ENCODE data around the gene SLC39A1.

Gene SLC39A1

GRCh38 chr1:153976819-153977249, 13.5 kb upstream of the SLC39A1 start:
- H3K27ac ChIP-seq (replicated peaks; ENCODE audit: low read length) = peak overlapping the region; percentile 52
- H3K36me3 ChIP-seq (replicated peaks in 1 of 2; ENCODE audit: control insufficient read depth in 2 of 2, insufficient read depth in 2 of 2, low read length in 2 of 2) = peaks cover 16 to 72% of the 10 kb centered on the region in 2 donors
- H2BK15ac ChIP-seq (ENCODE audit: low read length) = no peak overlapping the region
- H3K23ac ChIP-seq (ENCODE audit: low read depth, low read length, poor library complexity) = no peak overlapping the region
- no peak overlapping the region for H4K8ac ChIP-seq (ENCODE audit: low read depth, low read length)
- WGBS, 2 donors (ENCODE audit: extremely low coverage in 2 of 2, insufficient read length in 2 of 2, insufficient replicate concordance in 1 of 2) = no CpG with 5 or more reads among the region's 16 CpGs
- H3K14ac ChIP-seq (ENCODE audit: low read length) = peak overlapping the region; percentile 28
- no peak overlapping the region for H2BK120ac ChIP-seq (ENCODE audit: low read depth, low read length)
- no peak for DNase-seq (ENCODE audit: low spot score)
- peak overlapping the region; percentile 90 for H3K9ac ChIP-seq (ENCODE audit: low read depth, low read length, poor library complexity)
- H2BK5ac ChIP-seq (ENCODE audit: low read length) = peak overlapping the region; percentile 57
- H3K9me3 ChIP-seq (replicated peaks in 1 of 2; ENCODE audit: control insufficient read depth in 2 of 2, insufficient read depth in 1 of 2, low read depth in 1 of 2, low read length in 2 of 2) = no peaks in the 10 kb centered on the region
- H3K79me1 ChIP-seq (ENCODE audit: low read depth, low read length) = peaks cover 3% of the 10 kb centered on the region
- H2BK12ac ChIP-seq (ENCODE audit: low read length) = no peak overlapping the region
- H2AK5ac ChIP-seq (ENCODE audit: low read depth, low read length) = no peak overlapping the region
- H3K4me2 ChIP-seq (ENCODE audit: insufficient read depth, low read length, poor library complexity, severe bottlenecking) = peak overlapping the region; percentile 92
- H3K4me3 ChIP-seq (ENCODE audit: low read length in 2 of 2) = peak overlapping the region; percentile 94 to 98
- peaks cover 2 to 10% of the 10 kb centered on the region in 2 donors for H3K4me1 ChIP-seq (ENCODE audit: control insufficient read depth in 2 of 2, insufficient read depth in 1 of 2, low read depth in 1 of 2, low read length in 2 of 2)
- H3K4ac ChIP-seq (ENCODE audit: low read length) = no peak overlapping the region
- no peaks in the 10 kb centered on the region for H3K27me3 ChIP-seq (ENCODE audit: control insufficient read depth in 3 of 3, insufficient read depth in 3 of 3, low read depth in 1 of 3, low read length in 3 of 3)
- H3K18ac ChIP-seq (ENCODE audit: low read length) = peak overlapping the region; percentile 88
- no peak overlapping the region for H4K91ac ChIP-seq (ENCODE audit: low read depth, low read length, poor library complexity)
- peak overlapping the region; percentile 94 for H2AFZ ChIP-seq (ENCODE audit: low read length)

GRCh38 chr1:153973525-153973924, 10.2 kb upstream of the SLC39A1 start:
- Histone ChIP-seq H3K23ac (ENCODE audit: low read depth, low read length, poor library complexity) (no peak overlapping the region), H2BK120ac (ENCODE audit: low read depth, low read length) (no peak overlapping the region), H3K14ac (ENCODE audit: low read length) (no peak overlapping the region), H2AFZ (ENCODE audit: low read length) (no peak overlapping the region), H3K4me3 (ENCODE audit: low read length in 2 of 2) (no peak overlapping the region), H2AK5ac (ENCODE audit: low read depth, low read length) (no peak overlapping the region), H4K8ac (ENCODE audit: low read depth, low read length) (no peak overlapping the region), H4K91ac (ENCODE audit: low read depth, low read length, poor library complexity) (no peak overlapping the region), H3K9me3 (replicated peaks in 1 of 2; ENCODE audit: control insufficient read depth in 2 of 2, insufficient read depth in 1 of 2, low read depth in 1 of 2, low read length in 2 of 2) (no peaks in the 10 kb centered on the region), H3K9ac (ENCODE audit: low read depth, low read length, poor library complexity) (no peak overlapping the region), H3K4ac (ENCODE audit: low read length) (no peak overlapping the region), H3K27me3 (ENCODE audit: control insufficient read depth in 3 of 3, insufficient read depth in 3 of 3, low read depth in 1 of 3, low read length in 3 of 3) (no peaks in the 10 kb centered on the region), H2BK12ac (ENCODE audit: low read length) (no peak overlapping the region), H3K4me1 (ENCODE audit: control insufficient read depth in 2 of 2, insufficient read depth in 1 of 2, low read depth in 1 of 2, low read length in 2 of 2) (peaks cover 3 to 14% of the 10 kb centered on the region in 2 donors), H3K27ac (replicated peaks; ENCODE audit: low read length) (no peak overlapping the region), H3K36me3 (replicated peaks in 1 of 2; ENCODE audit: control insufficient read depth in 2 of 2, insufficient read depth in 2 of 2, low read length in 2 of 2) (peaks cover 16 to 55% of the 10 kb centered on the region in 2 donors), H3K18ac (ENCODE audit: low read length) (no peak overlapping the region), H3K79me1 (ENCODE audit: low read depth, low read length) (peaks cover 3% of the 10 kb centered on the region), H2BK5ac (ENCODE audit: low read length) (no peak overlapping the region), H2BK15ac (ENCODE audit: low read length) (no peak overlapping the region), H3K4me2 (ENCODE audit: insufficient read depth, low read length, poor library complexity, severe bottlenecking) (no peak overlapping the region)
- no peak for DNase-seq (ENCODE audit: low spot score)
- WGBS, 2 donors (ENCODE audit: extremely low coverage in 2 of 2, insufficient read length in 2 of 2, insufficient replicate concordance in 1 of 2) = 100% methylated on average over 2 of the region's 7 CpGs; no CpG with 5 or more reads in 1 of the 2 donors

- Histone ChIP-seq H3K9me3 (replicated peaks in 1 of 2; ENCODE audit: control insufficient read depth in 2 of 2, insufficient read depth in 1 of 2, low read depth in 1 of 2, low read length in 2 of 2) (no peaks in the 10 kb centered on the region), H3K27ac (replicated peaks; ENCODE audit: low read length) (no peak overlapping the region), H2BK5ac (ENCODE audit: low read length) (no peak overlapping the region), H3K4me3 (ENCODE audit: low read length in 2 of 2) (no peak overlapping the region), H3K79me1 (ENCODE audit: low read depth, low read length) (peaks cover 3% of the 10 kb centered on the region), H3K23ac (ENCODE audit: low read depth, low read length, poor library complexity) (no peak overlapping the region), H2BK12ac (ENCODE audit: low read length) (no peak overlapping the region), H2BK120ac (ENCODE audit: low read depth, low read length) (no peak overlapping the region), H2BK15ac (ENCODE audit: low read length) (no peak overlapping the region), H3K4me1 (ENCODE audit: control insufficient read depth in 2 of 2, insufficient read depth in 1 of 2, low read depth in 1 of 2, low read length in 2 of 2) (peaks cover 6 to 19% of the 10 kb centered on the region in 2 donors), H3K4ac (ENCODE audit: low read length) (no peak overlapping the region), H3K14ac (ENCODE audit: low read length) (no peak overlapping the region), H2AK5ac (ENCODE audit: low read depth, low read length) (no peak overlapping the region), H4K8ac (ENCODE audit: low read depth, low read length) (no peak overlapping the region), H3K36me3 (replicated peaks in 1 of 2; ENCODE audit: control insufficient read depth in 2 of 2, insufficient read depth in 2 of 2, low read length in 2 of 2) (peaks cover 16 to 55% of the 10 kb centered on the region in 2 donors), H2AFZ (ENCODE audit: low read length) (no peak overlapping the region), H4K91ac (ENCODE audit: low read depth, low read length, poor library complexity) (no peak overlapping the region), H3K9ac (ENCODE audit: low read depth, low read length, poor library complexity) (no peak overlapping the region), H3K18ac (ENCODE audit: low read length) (no peak overlapping the region), H3K4me2 (ENCODE audit: insufficient read depth, low read length, poor library complexity, severe bottlenecking) (no peak overlapping the region), H3K27me3 (ENCODE audit: control insufficient read depth in 3 of 3, insufficient read depth in 3 of 3, low read depth in 1 of 3, low read length in 3 of 3) (no peaks in the 10 kb centered on the region)
- no CpG with 5 or more reads among the region's 3 CpGs for WGBS, 2 donors (ENCODE audit: extremely low coverage in 2 of 2, insufficient read length in 2 of 2, insufficient replicate concordance in 1 of 2)
- DNase-seq (ENCODE audit: low spot score) = no peak
These were observed 9.7 kb upstream of the SLC39A1 start for GRCh38 chr1:153973071-153973470.

DNA sequence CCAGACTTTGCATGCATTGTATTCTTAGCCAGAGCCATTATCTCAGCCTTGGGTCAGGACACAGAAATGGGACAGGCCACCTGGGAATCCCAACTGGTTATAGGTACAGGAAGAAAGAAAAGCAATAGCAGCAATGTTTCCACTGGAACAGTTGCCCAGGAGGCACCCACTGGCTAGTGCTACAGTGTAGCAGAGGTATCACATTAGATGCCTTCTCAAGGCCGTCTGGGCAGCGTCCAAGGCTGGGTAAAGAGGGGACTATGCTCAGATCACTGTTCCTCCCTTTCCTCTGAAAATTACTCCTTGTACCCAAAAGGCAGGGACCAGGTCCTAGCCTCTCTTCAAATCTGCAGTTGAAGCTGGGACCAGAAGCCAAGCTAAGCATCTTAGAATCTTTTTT, 7.0 kb upstream of the SLC39A1 start:
- H3K79me1 ChIP-seq (ENCODE audit: low read depth, low read length) = no peaks in the 10 kb centered on the region

More for the DNA sequence above, 7.0 kb upstream of the SLC39A1 start:
- DNase-seq (ENCODE audit: low spot score) = no peak
- H2AK5ac ChIP-seq (ENCODE audit: low read depth, low read length) = no peak overlapping the region
- no peak overlapping the region for H3K4me2 ChIP-seq (ENCODE audit: insufficient read depth, low read length, poor library complexity, severe bottlenecking)
- H3K14ac ChIP-seq (ENCODE audit: low read length) = no peak overlapping the region
- H2BK5ac ChIP-seq (ENCODE audit: low read length) = no peak overlapping the region
- no CpG with 5 or more reads among the region's 2 CpGs for WGBS, 2 donors (ENCODE audit: extremely low coverage in 2 of 2, insufficient read length in 2 of 2, insufficient replicate concordance in 1 of 2)
- no peaks in the 10 kb centered on the region for H3K27me3 ChIP-seq (ENCODE audit: control insufficient read depth in 3 of 3, insufficient read depth in 3 of 3, low read depth in 1 of 3, low read length in 3 of 3)
- H3K4me1 ChIP-seq (ENCODE audit: control insufficient read depth in 2 of 2, insufficient read depth in 1 of 2, low read depth in 1 of 2, low read length in 2 of 2) = peaks cover 6 to 12% of the 10 kb centered on the region in 2 donors
- H2BK120ac ChIP-seq (ENCODE audit: low read depth, low read length) = no peak overlapping the region
- no peak overlapping the region for H3K18ac ChIP-seq (ENCODE audit: low read length)
- no peak overlapping the region for H2BK12ac ChIP-seq (ENCODE audit: low read length)
- no peak overlapping the region for H3K23ac ChIP-seq (ENCODE audit: low read depth, low read length, poor library complexity)
- H4K91ac ChIP-seq (ENCODE audit: low read depth, low read length, poor library complexity) = no peak overlapping the region
- no peak overlapping the region for H3K4me3 ChIP-seq (ENCODE audit: low read length in 2 of 2)
- H3K9ac ChIP-seq (ENCODE audit: low read depth, low read length, poor library complexity) = no peak overlapping the region
- no peak overlapping the region for H4K8ac ChIP-seq (ENCODE audit: low read depth, low read length)
- H3K4ac ChIP-seq (ENCODE audit: low read length) = no peak overlapping the region
- H3K36me3 ChIP-seq (replicated peaks in 1 of 2; ENCODE audit: control insufficient read depth in 2 of 2, insufficient read depth in 2 of 2, low read length in 2 of 2) = peaks cover 12 to 49% of the 10 kb centered on the region in 2 donors
- no peak overlapping the region for H2AFZ ChIP-seq (ENCODE audit: low read length)
- H2BK15ac ChIP-seq (ENCODE audit: low read length) = no peak overlapping the region
- H3K9me3 ChIP-seq (replicated peaks in 1 of 2; ENCODE audit: control insufficient read depth in 2 of 2, insufficient read depth in 1 of 2, low read depth in 1 of 2, low read length in 2 of 2) = no peaks in the 10 kb centered on the region
- H3K27ac ChIP-seq (replicated peaks; ENCODE audit: low read length) = no peak overlapping the region
